ENCODE data around the gene LGALS9B.
"Not testable (repeated sequence)": the region's sequence is repeated elsewhere in the genome, so short reads cannot be mapped to it uniquely, and the experiment has no call there.

The LGALS9B gene

GRCh38 chr17:20401306-20402022 is 65.9 kb downstream of the LGALS9B start:
- DNase-seq: not testable (repeated sequence)

GRCh38 chr17:20400559-20401305 is 66.6 kb downstream of the LGALS9B start:
- DNase-seq: not testable (repeated sequence)
